A549 (cell line): Measurements from ENCODE around the gene MYRF. TPM values are rescaled to one million over a fixed set of nuclear protein-coding genes. Genes with fewer than 3 reads are reported as not detected.

Source experiments
- ATAC-seq, 2 experiments: fragments of 200-7000 bp in 1 of 2; fragments of >200 bp in 1 of 2; cut with Nextera tagmentation in 1 of 2; cut with Tn5 transposase in 1 of 2; 3 replicates each; pipeline versions ENCODE4 v1.8.0 to v1.9.1; 2018 to 2020; ENCODE audit warnings: mild to moderate bottlenecking in 1 of 2, moderate library complexity in 1 of 2
- CTCF ChIA-PET: fragments of 300-600 bp; sonication (Branson Sonifier 250); formaldehyde crosslinking; extraction: SDS; loops from one replicate; lab custom pipeline; 2021; ENCODE audit warnings: antibody characterized with exemption, inconsistent platforms; lab: Yijun Ruan, JAX
- POLR2A ChIA-PET: fragments of 350-600 bp; formaldehyde crosslinking; extraction: SDS; loops from one replicate; lab custom pipeline; 2021; ENCODE audit warnings: antibody characterized with exemption, inconsistent platforms; lab: Yijun Ruan, JAX
- DNase-seq, 2 experiments: peaks; one replicate each; pipeline versions ENCODE4 v3.0.0 to v3.0.0-alpha.2; 2011 to 2016; ENCODE audit warnings: low read depth in 1 of 2, low spot score in 1 of 2
- FAIRE-seq: peaks from 2 replicates; lab custom pipeline; 2011; peaks lifted over from hg19 to GRCh38; lab: Jason Lieb, UNC
- H3K27ac ChIP-seq, 2 experiments: fragments of >200 bp; sonication (Bioruptor Twin); formaldehyde crosslinking; 3 replicates each; pipeline ENCODE4 v1.5.1; 2016 to 2017
- H3K4me1 ChIP-seq: fragments of >200 bp; sonication (Bioruptor Twin); formaldehyde crosslinking; 3 replicates; pipeline ENCODE4 v1.6.1; 2016
- H3K4me2 ChIP-seq: fragments of >200 bp; sonication (Bioruptor Twin); formaldehyde crosslinking; 3 replicates; pipeline ENCODE4 v1.6.1; 2016
- H3K4me3 ChIP-seq: fragments of >200 bp; sonication (Bioruptor Twin); formaldehyde crosslinking; 3 replicates; pipeline ENCODE4 v1.5.1; 2016
- H3K9me3 ChIP-seq: fragments of >200 bp; sonication (Bioruptor Twin); formaldehyde crosslinking; 3 replicates; pipeline ENCODE4 v1.6.1; 2016
- CBX8 ChIP-seq: fragments of 200-600 bp; sonication (generic); IDR thresholded peaks from 2 replicates; pipeline ENCODE4 v1.6.1; 2016
- CTCF ChIP-seq: fragments of >200 bp; sonication (Bioruptor Twin); formaldehyde crosslinking; IDR thresholded peaks from 3 replicates; pipeline ENCODE4 v1.5.1; 2016
- E2F6 ChIP-seq: IDR thresholded peaks from 2 replicates; pipeline ENCODE4 v1.6.1; 2012; ENCODE audit warnings: low read depth, borderline replicate concordance
- ESRRA ChIP-seq: fragments of 150-350 bp; IDR thresholded peaks from 2 replicates; pipeline ENCODE4 v1.6.1; 2014; ENCODE audit warnings: mild to moderate bottlenecking, low read length, borderline replicate concordance
- FOSB ChIP-seq: fragments of 250-450 bp; sonication (Bioruptor Pico); IDR thresholded peaks from 2 replicates; pipeline ENCODE4 v1.5.0; 2020; ENCODE audit warnings: mild to moderate bottlenecking, moderate library complexity
- FOSL2 ChIP-seq, 2 experiments: fragments of 450-650 bp in 1 of 2; fragments of >200 bp in 1 of 2; sonication (Bioruptor Twin) in 1 of 2; formaldehyde crosslinking; IDR thresholded peaks; 2 replicates each; pipeline versions ENCODE4 v1.5.0 to v1.6.1; 2016 to 2020; ENCODE audit warnings: mild to moderate bottlenecking in 1 of 2, moderate library complexity in 1 of 2
- HDAC2 ChIP-seq: fragments of 200-600 bp; sonication (generic); IDR thresholded peaks from 2 replicates; pipeline ENCODE4 v1.6.1; 2016
- HEYL ChIP-seq: fragments of 250-450 bp; sonication (Bioruptor Pico); IDR thresholded peaks from 2 replicates; pipeline ENCODE4 v1.8.0; 2021; ENCODE audit warnings: mild to moderate bottlenecking, moderate library complexity
- HMGXB4 ChIP-seq: fragments of 250-450 bp; sonication (Bioruptor Pico); IDR thresholded peaks from 2 replicates; pipeline ENCODE4 v1.5.0; 2021; ENCODE audit warnings: mild to moderate bottlenecking, moderate library complexity, borderline replicate concordance
- HOXA7 ChIP-seq: fragments of 250-450 bp; sonication (Bioruptor Pico); IDR thresholded peaks from 2 replicates; pipeline ENCODE4 v1.5.0; 2020; ENCODE audit warnings: mild to moderate bottlenecking, moderate library complexity
- KDM1A ChIP-seq: fragments of 200-600 bp; sonication (generic); IDR thresholded peaks from 2 replicates; pipeline ENCODE4 v1.6.1; 2016; ENCODE audit warnings: low read depth, mild to moderate bottlenecking
- MAFK ChIP-seq: fragments of 450-650 bp; IDR thresholded peaks from 2 replicates; pipeline ENCODE4 v1.6.1; 2014; ENCODE audit not compliant: partially characterized antibody
- MAZ ChIP-seq: fragments of 150-350 bp; IDR thresholded peaks from 2 replicates; pipeline ENCODE4 v1.6.1; 2014; ENCODE audit warnings: antibody characterized with exemption, low read depth, low read length, borderline replicate concordance
- PBX3 ChIP-seq: IDR thresholded peaks from 2 replicates; pipeline ENCODE4 v1.6.1; 2012
- PHF8 ChIP-seq: fragments of 200-600 bp; sonication (generic); IDR thresholded peaks from 2 replicates; pipeline ENCODE4 v1.6.1; 2016; ENCODE audit warnings: low read depth, mild to moderate bottlenecking, antibody characterized with exemption, moderate library complexity, borderline replicate concordance
- POLR2A ChIP-seq: IDR thresholded peaks from 2 replicates; pipeline ENCODE4 v1.6.1; 2012; ENCODE audit warnings: mild to moderate bottlenecking, low read length
- POLR2AphosphoS2 ChIP-seq: conservative IDR thresholded peaks from 2 replicates; pipeline ENCODE4 v1.6.1; 2012; ENCODE audit warnings: low read length, improper control_type of control experiment, inconsistent platforms
- RFX5 ChIP-seq: fragments of 450-650 bp; IDR thresholded peaks from 2 replicates; pipeline ENCODE4 v1.7.1; 2014; ENCODE audit warnings: antibody characterized with exemption, mild to moderate bottlenecking, moderate library complexity
- SMC3 ChIP-seq: fragments of >200 bp; sonication (Bioruptor Twin); formaldehyde crosslinking; IDR thresholded peaks from 3 replicates; pipeline ENCODE4 v1.6.1; 2018; ENCODE audit warnings: inconsistent platforms
- SREBF2 ChIP-seq: fragments of 450-650 bp; IDR thresholded peaks from 2 replicates; pipeline ENCODE4 v1.6.1; 2014; ENCODE audit warnings: mild to moderate bottlenecking, moderate library complexity
- ZNF302 ChIP-seq: fragments of 250-450 bp; sonication (Bioruptor Pico); IDR thresholded peaks from 2 replicates; pipeline ENCODE4 v1.9.0; 2021; ENCODE audit warnings: inconsistent platforms, mild to moderate bottlenecking, moderate library complexity
- WGBS: methylation state at CpG from one replicate; pipeline ENCODE4 v1.1.6; 2017; ENCODE audit errors: missing lambda C conversion rate; 5-methylcytosine and 5-hydroxymethylcytosine counted together
- polyA plus RNA-seq, 4 experiments: library from polyadenylated mRNA; depleted of rRNA in 3 of 4; stranded (reverse); fragments of >200 nt; fragmentation: RNase III in 1 of 4; extraction: RNeasy Plus Mini Kit Qiagen cat#74134 plus additional on column Dnase treatment in 1 of 4; gene quantifications; 2 replicates in 3 of 4; 3 replicates in 1 of 4; pipeline ENCODE4 v1.2.3, GENCODE V29; 2011 to 2017

The MYRF gene
- polyA plus RNA-seq, 2 of the 4 experiments (the other 2 are of a cell fraction): 14.7 to 22.3 TPM

- 83% methylated on average over 8 of the region's 10 CpGs for WGBS
- no peak overlapping the region for H3K4me3 ChIP-seq
- TF ChIP-seq PBX3 (no peak), FOSB (CRISPR knock-in tag) (no peak), HMGXB4 (CRISPR knock-in tag) (no peak), CTCF (no peak), FOSL2 (IDR thresholded peaks at IDR 0.05) (no peak), FOSL2 (CRISPR knock-in tag; IDR thresholded peaks at IDR 0.05) (no peak), MAFK (no peak), E2F6 (no peak), SMC3 (no peak), SREBF2 (no peak), POLR2A (no peak), ESRRA (no peak), ZNF302 (CRISPR knock-in tag) (no peak), HOXA7 (no peak), PHF8 (no peak), POLR2AphosphoS2 (no peak), HEYL (no peak), MAZ (no peak), HDAC2 (no peak)
- TF ChIP-seq, all 56 proteins: peak for 0
- H3K9me3 ChIP-seq: no peaks in the 10 kb centered on the region
- peaks cover 75% of the 10 kb centered on the region for H3K4me1 ChIP-seq
- no peak for DNase-seq
- ChIA-PET CTCF (interaction anchor here (1.0 kb wide), 1 partner anchor 26 kb away, joined by 3 read pairs; no protein-coding TSS in a partner anchor), POLR2A (no interaction called here)
- peak overlapping the region in 1 of 2 experiments; percentile 56; a peak in 3 of 6 replicates for H3K27ac ChIP-seq
- no peak for ATAC-seq
- no peak for FAIRE-seq
- H3K4me2 ChIP-seq: no peak overlapping the region
Measured at GRCh38 chr11:61762223-61762615, 9.8 kb downstream of the MYRF start.

- H3K4me1 ChIP-seq: peaks cover 69% of the 10 kb centered on the region
- H3K4me2 ChIP-seq: no peak overlapping the region
- H3K9me3 ChIP-seq: no peaks in the 10 kb centered on the region
- ChIA-PET POLR2A (no interaction called here), CTCF (interaction anchor here (1.0 to 7.2 kb wide), 3 partner anchors 15 to 29 kb away, joined by 3 to 42 read pairs (median 12); no protein-coding TSS in a partner anchor)
- DNase-seq (no peak), FAIRE-seq (no peak), ATAC-seq (no peak)
- H3K4me3 ChIP-seq: no peak overlapping the region
- TF ChIP-seq KDM1A (no peak), CBX8 (no peak), SREBF2 (no peak), RFX5 (no peak), HOXA7 (no peak), PHF8 (no peak), SMC3 (no peak), PBX3 (no peak), FOSL2 (IDR thresholded peaks at IDR 0.05) (no peak), FOSL2 (CRISPR knock-in tag; IDR thresholded peaks at IDR 0.05) (no peak)
- peak overlapping the region in 1 of 2 experiments; percentile 9; a peak in 1 of 6 replicates for H3K27ac ChIP-seq
- 77% methylated on average over 11 of the region's 15 CpGs for WGBS
Measured at GRCh38 chr11:61762798-61763197, 10.4 kb downstream of the MYRF start.
